HL-60 (cell line): ENCODE results near the gene RIC8B.

Experiments
- CTCF ChIP-seq: IDR thresholded peaks from one replicate; pipeline ENCODE4 v1.5.1; 2011; ENCODE audit warnings: low read length, control low read depth, inconsistent platforms; ENCODE audit not compliant: insufficient read depth
- GABPA ChIP-seq: IDR thresholded peaks from 2 replicates; pipeline ENCODE4 v1.6.1; 2012; ENCODE audit warnings: low read depth
- POLR2AphosphoS5 ChIP-seq: IDR thresholded peaks from 2 replicates; pipeline ENCODE4 v1.6.1; 2012; ENCODE audit warnings: low read depth
- REST ChIP-seq: IDR thresholded peaks from 2 replicates; pipeline ENCODE4 v1.6.1; 2012; ENCODE audit warnings: low read depth; ENCODE audit not compliant: insufficient replicate concordance

- TF ChIP-seq GABPA: no peak
- TF ChIP-seq CTCF: no peak
- no peak for TF ChIP-seq POLR2AphosphoS5
- no peak for TF ChIP-seq REST
Measured at GRCh38 chr12:106764738-106765137, 9.7 kb upstream of the RIC8B start.
